Head of caudate nucleus (tissue), 42 donors: ENCODE measurements around the gene RTP1.
"Not testable (repeated sequence)": the region's sequence is repeated elsewhere in the genome, so short reads cannot be mapped to it uniquely, and the experiment has no call there.

Experiments used
- DNase-seq, 42 donors: peaks; one replicate each; pipeline versions ENCODE4 v3.0.0 to v3.0.0-alpha.2; 2020 to 2021; ENCODE audit warnings: mixed read lengths in 7 of 42
- intact Hi-C: fragments of 100-400 bp; cut with DNase I; formaldehyde crosslinking; loops from one replicate; pipeline ENCODE4 v1.15.0; 2022

Gene RTP1, protein sequence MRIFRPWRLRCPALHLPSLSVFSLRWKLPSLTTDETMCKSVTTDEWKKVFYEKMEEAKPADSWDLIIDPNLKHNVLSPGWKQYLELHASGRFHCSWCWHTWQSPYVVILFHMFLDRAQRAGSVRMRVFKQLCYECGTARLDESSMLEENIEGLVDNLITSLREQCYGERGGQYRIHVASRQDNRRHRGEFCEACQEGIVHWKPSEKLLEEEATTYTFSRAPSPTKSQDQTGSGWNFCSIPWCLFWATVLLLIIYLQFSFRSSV

GRCh38 chr3:187197335-187197649, at the start of gene RTP1:
RTP1 (plus strand) TSS chr3:187197486; CDS start chr3:187197516, 30 bp downstream.
- intact Hi-C loops: no loop called here
- DNase-seq: peak in 19 of 42 donors; percentile 14 to 59 (median 26)

GRCh38 chr3:187150186-187150585, 47.1 kb upstream of the RTP1 start:
- no peak for DNase-seq
- intact Hi-C loops: no loop called here

GRCh38 chr3:187150599-187150998, 46.7 kb upstream of the RTP1 start:
- intact Hi-C loops: no loop called here
- peak in 1 of 42 donors; percentile 10 for DNase-seq

DNA sequence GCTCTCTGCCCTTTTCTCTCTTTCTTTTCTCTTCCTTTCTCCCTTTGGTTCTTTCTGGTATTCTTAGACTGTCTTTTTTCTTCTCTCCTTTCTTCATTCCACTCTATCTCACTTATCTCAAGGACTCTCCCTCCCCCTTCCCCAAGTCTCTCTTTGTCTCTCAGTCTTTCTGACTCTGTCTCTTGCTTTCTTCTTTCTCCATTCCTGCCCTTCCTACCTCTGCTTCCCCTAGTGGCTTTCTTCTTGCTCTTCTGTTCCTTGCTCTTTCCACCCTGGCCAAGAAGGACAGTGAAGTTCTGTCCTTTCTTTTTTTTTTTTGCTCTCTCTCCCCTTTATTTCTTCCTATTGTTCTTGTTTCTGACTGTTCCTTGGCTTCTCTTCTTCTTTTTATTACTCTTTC, 35.7 kb upstream of the RTP1 start:
- no peak for DNase-seq
- intact Hi-C loops: loop anchor here (5.0 kb wide), 1 partner anchor 309 kb away; no protein-coding TSS in a partner anchor

DNA sequence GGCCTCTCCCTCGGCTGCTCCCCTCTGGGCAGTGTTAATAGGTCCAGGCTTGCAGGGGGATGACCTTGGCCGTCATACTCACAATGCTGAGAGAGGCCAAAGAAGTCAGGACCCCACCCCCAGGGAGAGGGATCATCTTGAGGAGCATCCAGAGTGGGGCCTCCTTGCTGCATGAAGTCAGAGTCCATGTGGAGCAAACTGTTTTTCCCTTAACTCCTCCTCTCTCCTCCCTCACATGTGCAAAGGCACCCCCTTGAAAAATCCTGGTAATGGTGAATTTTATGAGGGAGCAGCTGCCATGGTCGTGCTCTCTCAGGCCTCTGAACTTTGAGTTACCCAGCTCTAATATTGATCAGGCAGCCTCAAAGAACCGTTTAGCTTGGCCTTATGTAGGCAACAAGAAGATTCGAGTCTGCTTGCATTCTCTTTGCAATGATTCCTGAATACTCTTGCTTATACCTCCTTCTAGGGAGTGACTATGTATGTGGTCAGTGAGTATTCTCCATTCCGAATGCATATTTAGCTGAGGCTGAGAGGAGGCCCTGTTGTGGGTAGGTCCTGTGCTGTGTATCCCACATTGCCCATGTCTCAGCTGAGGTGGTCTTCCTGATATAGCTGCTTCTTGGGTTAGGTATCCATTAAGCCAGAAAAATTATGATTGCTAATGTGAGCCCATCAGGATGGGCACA, 34.9 kb upstream of the RTP1 start:
- intact Hi-C loops: loop anchor here (5.0 kb wide), 1 partner anchor 310 kb away; no protein-coding TSS in a partner anchor
- DNase-seq: no peak

DNA sequence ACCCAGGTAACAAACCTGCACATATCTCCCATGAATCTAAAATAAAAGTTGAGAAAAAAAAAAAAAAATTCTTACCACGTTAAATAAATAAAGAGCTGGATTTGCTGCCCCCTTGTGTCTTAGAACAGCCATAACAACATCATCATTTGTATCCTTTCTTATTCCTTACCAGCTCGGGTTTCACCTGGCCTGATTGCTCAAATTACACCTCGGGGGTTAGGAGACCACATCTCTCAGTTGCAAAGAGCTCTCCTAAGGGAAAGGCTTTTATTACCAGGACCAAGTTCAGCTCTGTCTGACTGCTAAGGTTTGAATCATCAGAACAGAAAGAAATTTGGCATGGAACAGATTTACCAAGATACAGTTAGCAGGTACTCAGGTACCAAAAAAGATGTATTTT, 32.1 kb upstream of the RTP1 start:
- peak in 16 of 42 donors; percentile 13 to 66 (median 30) for DNase-seq
- intact Hi-C loops: no loop called here

- no peak for DNase-seq
- intact Hi-C loops: no loop called here
Measured at GRCh38 chr3:187166750-187167149, 30.5 kb upstream of the RTP1 start.

DNA sequence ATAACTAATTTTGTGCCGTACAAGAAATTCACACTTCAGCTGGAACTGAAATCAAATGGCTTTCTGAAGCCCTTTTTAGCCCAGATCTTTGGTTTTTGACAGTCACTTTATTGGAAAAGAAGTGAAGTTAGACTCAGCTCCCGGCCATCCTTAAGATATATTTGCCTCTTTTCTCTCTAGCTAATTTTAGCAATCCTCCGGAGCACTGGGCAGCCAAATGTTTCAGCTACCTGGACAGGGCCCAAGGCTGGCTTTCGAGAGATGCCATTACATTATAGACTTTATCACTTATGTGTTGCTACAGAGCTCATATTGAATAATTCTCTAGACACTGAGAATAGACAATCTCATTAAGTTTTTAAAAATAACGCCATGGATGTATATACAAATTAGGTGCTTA, 29.5 kb upstream of the RTP1 start:
- DNase-seq: no peak
- intact Hi-C loops: no loop called here

GRCh38 chr3:187169231-187169960, 27.9 kb upstream of the RTP1 start:
- intact Hi-C loops: no loop called here
- no peak for DNase-seq

GRCh38 chr3:187170911-187171310, 26.4 kb upstream of the RTP1 start:
- intact Hi-C loops, DNase-seq: not testable (repeated sequence)

- intact Hi-C loops: no loop called here
Measured at GRCh38 chr3:187172929-187173328, 24.4 kb upstream of the RTP1 start.

GRCh38 chr3:187181454-187182170, 15.7 kb upstream of the RTP1 start:
- DNase-seq: no peak
- intact Hi-C loops: no loop called here

More at GRCh38 chr3:187172929-187173328, 24.4 kb upstream of the RTP1 start:
- no peak for DNase-seq

DNA sequence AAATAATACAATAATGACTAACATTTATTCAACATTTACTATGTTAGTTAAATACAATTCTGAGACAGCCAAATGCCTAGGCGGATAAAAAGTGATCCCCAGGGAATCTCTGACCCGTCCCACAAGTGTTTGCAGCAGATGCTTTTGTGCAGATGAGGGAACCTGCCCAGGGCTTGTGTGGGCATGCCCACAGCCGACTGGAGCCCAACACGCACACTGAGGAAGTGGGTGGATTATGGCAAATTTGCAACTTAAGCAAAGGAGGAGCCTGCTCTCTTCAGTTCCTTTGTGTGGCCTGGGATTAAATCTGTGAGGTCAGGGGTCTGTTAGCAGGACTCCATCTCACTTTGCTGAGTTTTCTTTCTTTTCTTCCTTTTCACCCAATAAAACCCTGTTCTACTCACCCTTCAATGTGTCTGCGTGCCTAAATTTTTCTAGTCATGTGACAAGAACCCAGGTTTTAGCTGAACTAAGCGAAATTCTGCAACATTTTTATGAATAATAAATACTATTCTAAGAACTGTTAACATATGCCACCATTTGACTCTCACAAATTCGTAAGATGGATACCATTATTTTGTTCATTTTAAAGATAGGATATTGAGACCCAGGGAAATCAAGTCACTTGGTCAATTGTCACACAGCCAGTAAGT, 13.9 kb upstream of the RTP1 start:
- intact Hi-C loops: no loop called here
- DNase-seq: no peak

GRCh38 chr3:187183903-187184302, 13.4 kb upstream of the RTP1 start:
- intact Hi-C loops: no loop called here
- DNase-seq: no peak

DNA sequence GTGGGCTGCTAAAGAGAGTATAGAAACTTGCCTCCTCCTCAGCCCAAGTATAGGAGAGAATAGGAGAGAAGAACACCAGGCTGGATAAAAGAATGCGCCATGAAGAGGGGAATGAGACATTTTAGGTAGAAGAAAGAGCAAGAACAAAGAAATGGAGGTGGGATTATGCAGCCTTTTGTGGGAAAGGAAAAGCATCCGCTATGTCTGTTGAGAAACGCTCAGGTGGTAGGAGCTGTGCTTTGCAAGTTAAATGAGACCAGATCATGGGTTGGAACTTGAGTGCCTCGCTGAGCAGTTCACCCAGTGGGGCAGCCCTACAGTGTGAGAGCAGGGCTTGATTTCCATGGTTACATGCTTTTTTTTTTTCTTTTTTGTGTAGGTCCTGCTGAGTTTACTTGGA, 11.5 kb upstream of the RTP1 start:
- DNase-seq: no peak
- intact Hi-C loops: no loop called here

DNA sequence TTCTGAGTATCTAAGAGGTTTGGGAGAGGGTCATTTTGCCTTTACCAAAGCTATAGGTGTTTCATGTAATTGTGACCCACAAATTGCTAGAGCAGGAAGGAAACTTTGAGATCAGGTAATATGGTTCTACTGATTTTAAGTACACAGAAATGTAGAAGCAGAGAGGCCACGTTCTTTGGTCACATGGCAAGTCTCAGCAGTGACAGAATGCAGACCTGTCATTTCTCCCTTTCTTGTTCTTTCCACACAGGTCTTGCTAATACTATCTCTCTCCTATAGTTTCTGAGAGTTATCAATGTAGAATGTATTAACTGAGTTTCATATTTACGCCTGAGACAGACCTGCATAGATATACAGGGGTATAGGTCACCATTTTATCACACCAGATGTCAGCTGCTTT, 10.9 kb upstream of the RTP1 start:
- no peak for DNase-seq
- intact Hi-C loops: no loop called here

GRCh38 chr3:187186801-187187421, 10.4 kb upstream of the RTP1 start:
- intact Hi-C loops: no loop called here
- DNase-seq: peak in 1 of 42 donors; percentile 4

DNA sequence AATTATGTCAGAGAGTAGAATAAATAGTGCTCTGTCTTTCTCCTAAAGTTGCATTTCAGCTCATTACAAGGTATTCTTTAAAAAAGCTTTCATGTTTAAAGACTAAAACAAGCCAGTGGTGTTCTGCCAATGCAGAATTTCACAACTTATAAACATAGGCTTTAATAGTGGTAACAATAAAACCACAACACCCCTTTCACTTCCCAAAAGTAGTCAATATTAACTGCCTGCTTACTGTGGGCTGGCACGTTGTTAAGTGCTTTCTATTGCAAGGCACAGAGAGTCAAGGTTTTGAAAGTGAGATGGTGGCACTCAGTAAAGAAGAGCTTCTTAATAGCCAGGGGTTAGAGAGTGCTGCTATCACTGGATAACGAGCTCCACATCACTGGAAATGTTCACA, 8.4 kb upstream of the RTP1 start:
- no peak for DNase-seq
- intact Hi-C loops: no loop called here

- intact Hi-C loops: no loop called here
- DNase-seq: no peak
Measured at GRCh38 chr3:187191271-187191670, 6.0 kb upstream of the RTP1 start.
